Epithelial cell of proximal tubule (primary cell): ENCODE data around the gene TFF3. TPM values are rescaled to one million over a fixed set of nuclear protein-coding genes. Genes with fewer than 3 reads are reported as not detected.

Experiments used
- DNase-seq: peaks from one replicate; pipeline ENCODE4 v3.0.0-alpha.2; 2011; ENCODE audit warnings: low read depth
- H3K4me3 ChIP-seq: 2 replicates; pipeline ENCODE4 v1.5.1; 2011; ENCODE audit warnings: low read depth, mild to moderate bottlenecking, low read length
- total RNA-seq: library from RNA; depleted of rRNA; stranded (reverse); fragments of >200 nt; gene quantifications from 2 replicates; pipeline ENCODE4 v1.2.3, GENCODE V29; 2015
- TF ChIP-seq, protein P1 (sequence below): conservative IDR thresholded peaks from 2 replicates; pipeline ENCODE4 v1.5.1; 2012; ENCODE audit warnings: low read depth, mild to moderate bottlenecking, low read length

TFF3 gene
- total RNA-seq, 1 donor from 2014 or later: 1.0 TPM

- TF ChIP-seq, protein P1, sequence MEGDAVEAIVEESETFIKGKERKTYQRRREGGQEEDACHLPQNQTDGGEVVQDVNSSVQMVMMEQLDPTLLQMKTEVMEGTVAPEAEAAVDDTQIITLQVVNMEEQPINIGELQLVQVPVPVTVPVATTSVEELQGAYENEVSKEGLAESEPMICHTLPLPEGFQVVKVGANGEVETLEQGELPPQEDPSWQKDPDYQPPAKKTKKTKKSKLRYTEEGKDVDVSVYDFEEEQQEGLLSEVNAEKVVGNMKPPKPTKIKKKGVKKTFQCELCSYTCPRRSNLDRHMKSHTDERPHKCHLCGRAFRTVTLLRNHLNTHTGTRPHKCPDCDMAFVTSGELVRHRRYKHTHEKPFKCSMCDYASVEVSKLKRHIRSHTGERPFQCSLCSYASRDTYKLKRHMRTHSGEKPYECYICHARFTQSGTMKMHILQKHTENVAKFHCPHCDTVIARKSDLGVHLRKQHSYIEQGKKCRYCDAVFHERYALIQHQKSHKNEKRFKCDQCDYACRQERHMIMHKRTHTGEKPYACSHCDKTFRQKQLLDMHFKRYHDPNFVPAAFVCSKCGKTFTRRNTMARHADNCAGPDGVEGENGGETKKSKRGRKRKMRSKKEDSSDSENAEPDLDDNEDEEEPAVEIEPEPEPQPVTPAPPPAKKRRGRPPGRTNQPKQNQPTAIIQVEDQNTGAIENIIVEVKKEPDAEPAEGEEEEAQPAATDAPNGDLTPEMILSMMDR: peak; percentile 77
- H3K4me3 ChIP-seq: no peak overlapping the region
- no peak for DNase-seq
These were observed 5.4 kb downstream of the TFF3 start for GRCh38 chr21:42309753-42310213.

DNA sequence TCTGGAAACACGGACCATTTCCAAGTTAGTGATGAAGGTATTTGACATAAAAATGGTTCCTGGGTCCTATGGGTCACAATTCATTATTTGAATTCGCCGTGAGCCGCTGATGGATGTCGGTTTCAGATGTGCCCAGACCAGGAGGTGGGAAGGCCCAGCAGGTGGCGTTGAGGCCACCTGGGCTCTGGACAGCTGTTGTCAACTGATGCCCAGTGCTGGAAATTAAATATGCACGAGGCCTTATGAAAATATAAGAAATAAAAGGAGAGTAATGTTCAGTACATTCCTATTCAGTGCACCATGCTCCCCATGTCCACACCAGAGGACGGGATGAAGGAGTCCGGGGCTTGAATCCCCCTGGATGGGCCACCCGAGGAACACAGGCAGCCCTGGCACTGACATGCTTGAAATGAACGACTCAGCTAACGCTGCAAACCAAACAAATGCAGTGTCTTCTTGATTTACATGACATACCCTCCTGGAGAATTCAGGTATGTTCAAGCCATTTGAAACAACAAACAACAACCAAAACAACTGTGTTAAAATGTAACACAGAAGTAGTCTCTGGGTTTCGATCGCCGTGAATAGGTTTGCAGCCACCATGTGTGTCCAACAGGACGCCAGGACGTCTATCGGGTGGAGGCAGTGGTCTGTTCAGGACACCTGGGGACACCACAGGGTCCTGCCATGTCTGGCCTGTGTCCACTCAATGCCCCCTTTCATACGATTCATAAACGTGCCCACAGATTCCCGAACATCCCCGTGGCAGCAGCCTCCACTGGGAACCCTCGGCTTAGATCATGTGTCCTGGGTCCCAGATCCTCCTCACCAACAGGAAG is 6.1 kb downstream of the TFF3 start:
- no peak for DNase-seq
- TF ChIP-seq, protein P1: peak; percentile 48
- no peak overlapping the region for H3K4me3 ChIP-seq

DNA sequence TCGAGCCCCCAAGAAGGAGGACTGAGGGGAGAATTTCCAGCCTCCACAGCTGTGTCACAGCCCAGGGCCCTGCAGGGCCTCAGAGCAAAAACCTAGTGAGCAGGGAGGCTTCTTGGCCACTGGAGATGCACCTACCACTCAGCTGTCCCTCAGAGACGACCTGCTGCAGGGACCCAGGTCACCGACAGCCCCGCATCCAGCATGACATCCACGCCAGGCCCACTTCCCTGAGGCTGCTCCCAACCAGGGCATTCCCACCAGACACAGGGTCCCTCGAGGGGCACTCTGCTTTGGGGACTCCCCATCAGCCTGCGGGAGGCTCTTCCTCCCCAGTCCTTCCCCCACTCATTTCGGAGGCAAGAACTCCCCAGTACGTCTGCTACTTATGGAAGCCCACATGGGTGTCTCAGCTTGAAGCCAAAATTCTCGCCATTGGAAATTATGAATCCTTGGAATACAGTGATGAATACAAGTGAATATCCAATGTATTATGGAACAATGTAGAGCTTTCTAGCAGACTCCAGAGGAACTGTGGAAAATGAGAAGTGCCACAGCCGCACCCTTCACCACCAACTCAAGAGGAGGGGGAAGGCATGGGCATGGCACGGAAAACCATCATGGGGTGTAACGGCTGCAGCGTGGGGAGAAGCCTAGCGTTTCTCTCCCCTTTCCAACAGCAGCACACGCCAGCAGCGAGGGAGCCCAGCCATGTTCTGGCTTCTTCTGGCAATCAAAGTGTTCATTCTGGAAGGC is 6.9 kb downstream of the TFF3 start:
- H3K4me3 ChIP-seq: no peak overlapping the region
- no peak for DNase-seq
- TF ChIP-seq, protein P1: no peak

GRCh38 chr21:42307106-42307505 is 8.1 kb downstream of the TFF3 start:
- H3K4me3 ChIP-seq: no peak overlapping the region
- no peak for DNase-seq
- TF ChIP-seq, protein P1: no peak

GRCh38 chr21:42306366-42307035 is 8.7 kb downstream of the TFF3 start:
- TF ChIP-seq, protein P1: no peak
- no peak overlapping the region for H3K4me3 ChIP-seq
- no peak for DNase-seq

DNA sequence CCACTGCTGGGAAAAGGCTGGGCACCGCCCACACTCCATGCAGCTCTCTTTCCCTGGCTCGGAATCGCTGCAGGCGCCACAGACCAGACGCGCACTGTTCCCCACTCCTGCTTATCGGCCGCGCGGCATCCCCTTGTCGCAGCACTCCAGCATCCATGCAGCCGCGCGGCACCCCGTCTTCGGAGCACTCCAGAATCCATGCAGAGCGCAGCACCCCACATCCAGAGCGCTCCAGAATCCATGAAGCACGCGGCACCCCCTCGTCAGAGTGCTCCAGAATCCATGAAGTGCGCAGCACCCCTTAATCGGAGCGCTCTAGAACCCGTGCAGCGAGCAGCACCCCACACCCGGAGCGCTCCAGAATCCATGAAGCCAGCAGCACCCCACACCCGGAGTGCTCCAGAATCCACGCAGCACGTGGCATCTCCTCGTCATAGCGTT is 9.5 kb downstream of the TFF3 start:
- no peak overlapping the region for H3K4me3 ChIP-seq
- TF ChIP-seq, protein P1: no peak
- DNase-seq: no peak
